ENCODE results near the gene PRKN. TPM values are rescaled to one million over a fixed set of nuclear protein-coding genes. Genes with fewer than 3 reads are reported as not detected.

PRKN gene
- total RNA-seq, 1 donor = 6.1 TPM

DNA sequence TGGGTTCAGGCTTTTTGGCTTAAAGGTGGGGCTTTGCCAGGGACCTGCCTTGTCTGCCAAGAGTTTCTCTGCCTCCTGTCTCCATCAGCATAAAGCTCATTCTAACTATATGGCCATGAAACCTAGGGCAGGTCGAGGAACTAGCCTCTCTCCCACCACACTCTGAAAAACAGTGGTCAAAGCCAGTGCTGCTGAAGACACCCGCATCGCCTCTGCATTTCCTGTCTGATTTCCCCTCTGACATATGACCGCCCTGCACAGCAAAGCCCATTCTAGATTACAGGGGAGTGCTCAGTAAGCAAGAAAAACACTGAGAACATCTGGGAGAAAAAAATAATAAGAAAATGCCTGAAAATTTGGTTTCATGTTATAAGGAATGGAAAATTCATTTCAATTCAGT, 573.6 kb downstream of the PRKN start:
- H3K27me3 ChIP-seq (ENCODE audit: insufficient read depth, low read length) = no peaks in the 10 kb centered on the region
- H3K4me3 ChIP-seq (ENCODE audit: low read length) = no peak overlapping the region
- no peaks in the 10 kb centered on the region for H3K9me3 ChIP-seq (ENCODE audit: low read depth, low read length)
- H3K4me1 ChIP-seq (ENCODE audit: insufficient read depth, low read length) = peaks cover 15% of the 10 kb centered on the region

DNA sequence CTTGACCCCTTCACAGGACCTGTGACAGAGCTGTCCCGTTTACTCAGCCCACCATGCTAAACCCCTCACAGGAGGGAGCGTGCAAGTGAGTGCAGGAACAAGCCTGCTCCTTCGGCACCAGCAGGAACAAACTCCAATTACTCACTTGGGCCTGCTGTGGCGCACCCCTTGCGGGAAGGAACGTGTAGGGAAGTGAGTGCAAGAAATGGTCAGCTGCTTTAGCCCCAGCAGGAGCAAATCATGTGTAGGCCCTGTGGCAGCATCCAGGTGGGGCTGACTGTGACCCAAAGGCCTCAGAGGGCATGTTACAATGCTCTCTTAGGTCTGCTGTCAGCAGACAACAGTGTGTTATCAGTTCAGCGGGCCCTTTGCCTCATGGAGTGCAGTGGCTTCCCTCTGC, 574.4 kb downstream of the PRKN start:
- Histone ChIP-seq H3K4me1 (ENCODE audit: insufficient read depth, low read length) (peaks cover 15% of the 10 kb centered on the region), H3K9me3 (ENCODE audit: low read depth, low read length) (no peaks in the 10 kb centered on the region), H3K27me3 (ENCODE audit: insufficient read depth, low read length) (no peaks in the 10 kb centered on the region), H3K4me3 (ENCODE audit: low read length) (no peak overlapping the region)

DNA sequence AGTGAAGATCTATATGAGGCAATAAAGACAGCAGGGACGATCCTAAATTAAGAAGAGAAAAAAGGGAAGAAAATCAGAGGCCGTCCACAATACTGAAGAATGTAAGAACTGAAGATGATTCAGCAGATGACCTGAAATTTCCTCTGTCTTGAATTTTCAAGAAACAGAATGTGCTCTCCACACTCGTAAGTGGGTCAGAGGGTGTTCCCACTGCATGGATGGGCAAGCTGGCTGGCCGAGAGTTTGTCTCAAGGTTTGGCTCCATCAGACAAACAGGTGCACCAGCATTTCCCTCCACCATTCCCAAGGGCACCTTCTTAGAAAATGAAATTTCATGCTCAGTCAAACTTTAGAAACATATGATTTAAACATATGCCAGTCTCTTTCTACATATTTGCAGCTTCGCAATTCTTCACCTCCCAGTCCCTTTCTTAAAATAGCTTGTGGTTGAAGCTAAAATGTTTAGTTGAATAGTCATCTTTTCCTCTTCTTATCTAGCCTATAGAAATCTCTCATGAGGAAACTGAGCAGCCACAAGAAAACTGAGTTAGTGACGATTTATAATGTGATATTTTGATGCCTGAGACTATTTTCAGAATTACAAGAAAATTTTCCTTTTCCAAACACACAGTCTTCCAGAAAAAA, 576.4 kb downstream of the PRKN start:
- Histone ChIP-seq H3K4me1 (ENCODE audit: insufficient read depth, low read length) (peaks cover 15% of the 10 kb centered on the region), H3K4me3 (ENCODE audit: low read length) (no peak overlapping the region), H3K9me3 (ENCODE audit: low read depth, low read length) (no peaks in the 10 kb centered on the region), H3K27me3 (ENCODE audit: insufficient read depth, low read length) (no peaks in the 10 kb centered on the region)

DNA sequence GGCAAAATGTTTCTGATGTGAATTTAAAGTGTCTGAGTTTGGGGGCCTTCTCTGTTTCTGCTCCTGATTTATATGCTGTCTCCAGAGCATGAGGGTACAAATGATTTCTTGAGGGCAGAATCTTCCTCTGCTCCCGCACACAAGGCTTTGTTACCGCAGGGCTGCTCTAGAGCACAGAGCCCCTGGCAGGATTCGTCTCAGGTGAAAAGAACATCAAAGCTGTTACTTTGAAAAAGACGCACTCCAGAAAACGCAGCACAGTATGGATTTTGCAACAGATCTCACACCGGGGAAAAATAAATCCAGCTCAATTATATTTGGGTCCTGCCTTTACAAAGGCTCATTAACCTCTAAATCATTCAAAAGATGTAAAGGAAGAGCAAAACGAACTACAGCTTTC, 577.3 kb downstream of the PRKN start:
- Histone ChIP-seq H3K4me3 (ENCODE audit: low read length) (no peak overlapping the region), H3K27me3 (ENCODE audit: insufficient read depth, low read length) (no peaks in the 10 kb centered on the region), H3K9me3 (ENCODE audit: low read depth, low read length) (no peaks in the 10 kb centered on the region), H3K4me1 (ENCODE audit: insufficient read depth, low read length) (peaks cover 15% of the 10 kb centered on the region)

DNA sequence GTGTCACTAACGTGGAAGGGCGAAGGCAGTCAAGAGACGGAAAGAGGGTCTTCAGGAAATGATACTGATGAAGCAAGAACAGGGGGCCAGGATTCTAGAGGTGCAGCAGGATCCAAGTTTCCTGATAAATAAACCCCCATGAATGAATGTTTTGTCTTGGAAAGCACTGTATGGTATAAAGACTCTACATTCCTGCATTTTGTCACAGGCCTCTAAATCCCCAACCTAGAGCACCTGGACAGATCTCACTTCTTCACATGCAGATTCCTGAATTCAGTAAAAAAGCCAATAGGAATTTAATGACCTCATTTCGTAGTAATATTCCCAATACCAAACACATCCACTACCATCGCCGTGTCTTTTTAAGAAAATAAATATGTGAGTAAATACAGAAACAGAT, 577.8 kb downstream of the PRKN start:
- Histone ChIP-seq H3K27me3 (ENCODE audit: insufficient read depth, low read length) (no peaks in the 10 kb centered on the region), H3K9me3 (ENCODE audit: low read depth, low read length) (no peaks in the 10 kb centered on the region), H3K4me3 (ENCODE audit: low read length) (no peak overlapping the region), H3K4me1 (ENCODE audit: insufficient read depth, low read length) (peaks cover 15% of the 10 kb centered on the region)

DNA sequence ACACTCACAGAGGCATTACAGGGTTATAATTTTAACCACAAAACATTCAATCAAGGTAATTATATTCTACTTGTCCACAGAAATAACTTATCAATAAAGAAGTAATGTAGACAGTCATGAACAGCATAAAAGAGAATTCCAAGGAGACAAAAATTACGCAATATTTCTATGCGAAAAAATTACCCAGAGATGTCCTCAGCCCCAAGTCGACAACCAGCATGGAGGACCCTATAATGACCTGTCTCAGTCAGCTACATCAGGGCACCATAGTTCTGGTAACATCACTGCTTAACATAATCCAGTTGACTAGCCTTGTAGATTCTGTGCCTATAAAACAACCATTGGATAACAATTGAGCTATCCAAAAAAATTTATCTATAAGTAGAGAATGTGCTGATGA, 579.8 kb downstream of the PRKN start:
- Histone ChIP-seq H3K4me1 (ENCODE audit: insufficient read depth, low read length) (peaks cover 15% of the 10 kb centered on the region), H3K4me3 (ENCODE audit: low read length) (no peak overlapping the region), H3K9me3 (ENCODE audit: low read depth, low read length) (no peaks in the 10 kb centered on the region), H3K27me3 (ENCODE audit: insufficient read depth, low read length) (no peaks in the 10 kb centered on the region)

DNA sequence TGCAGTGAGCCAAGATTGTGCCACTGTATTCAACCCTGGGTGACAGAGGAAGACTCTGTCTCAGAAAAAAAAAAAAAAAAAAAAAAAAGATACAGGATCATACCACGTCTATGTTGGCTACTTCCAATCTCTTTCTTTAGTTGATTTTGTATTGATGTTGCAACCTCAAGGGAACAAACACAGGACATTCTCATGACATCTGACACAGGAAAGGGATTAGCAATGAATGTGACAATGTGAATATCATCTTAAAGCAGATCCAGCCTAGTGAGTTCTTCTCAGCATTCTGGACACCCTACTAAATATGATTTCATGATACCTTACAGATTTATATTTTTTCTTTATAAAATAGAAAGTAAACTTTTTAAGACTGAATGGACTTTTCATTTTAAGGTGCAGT, 580.3 kb downstream of the PRKN start:
- Histone ChIP-seq H3K4me3 (ENCODE audit: low read length) (no peak overlapping the region), H3K9me3 (ENCODE audit: low read depth, low read length) (no peaks in the 10 kb centered on the region), H3K4me1 (ENCODE audit: insufficient read depth, low read length) (peaks cover 15% of the 10 kb centered on the region), H3K27me3 (ENCODE audit: insufficient read depth, low read length) (no peaks in the 10 kb centered on the region)

DNA sequence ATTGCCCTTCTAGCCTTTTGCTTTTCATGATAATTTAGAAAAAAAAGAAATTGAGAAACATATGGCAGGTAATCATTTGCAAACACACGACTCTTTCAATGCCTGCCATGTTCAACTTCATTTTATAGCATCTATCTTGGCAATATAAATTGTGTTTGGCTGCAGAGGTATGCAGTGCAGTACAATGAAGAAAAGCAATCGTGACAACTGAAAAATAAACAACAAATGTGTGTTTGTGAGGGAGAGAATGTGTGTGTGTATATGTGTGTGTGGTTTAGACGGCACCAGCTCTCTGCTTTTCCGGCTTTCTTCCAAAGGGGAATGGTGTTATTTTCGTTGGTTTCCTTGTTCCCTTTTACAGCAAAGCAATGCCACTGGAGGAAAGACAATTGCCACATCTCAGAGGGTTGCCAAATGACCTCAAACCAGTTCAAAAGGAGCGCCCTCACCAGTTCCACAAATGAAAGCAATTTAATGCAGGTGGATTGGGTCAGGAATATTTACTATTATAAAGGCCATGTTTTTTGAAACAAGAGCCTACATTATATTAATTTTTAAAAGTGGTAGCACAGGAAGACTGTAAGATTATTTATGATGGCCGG, 587.2 kb downstream of the PRKN start:
- Histone ChIP-seq H3K4me3 (ENCODE audit: low read length) (no peak overlapping the region), H3K4me1 (ENCODE audit: insufficient read depth, low read length) (no peaks in the 10 kb centered on the region), H3K27me3 (ENCODE audit: insufficient read depth, low read length) (no peaks in the 10 kb centered on the region), H3K9me3 (ENCODE audit: low read depth, low read length) (peaks cover 11% of the 10 kb centered on the region)

DNA sequence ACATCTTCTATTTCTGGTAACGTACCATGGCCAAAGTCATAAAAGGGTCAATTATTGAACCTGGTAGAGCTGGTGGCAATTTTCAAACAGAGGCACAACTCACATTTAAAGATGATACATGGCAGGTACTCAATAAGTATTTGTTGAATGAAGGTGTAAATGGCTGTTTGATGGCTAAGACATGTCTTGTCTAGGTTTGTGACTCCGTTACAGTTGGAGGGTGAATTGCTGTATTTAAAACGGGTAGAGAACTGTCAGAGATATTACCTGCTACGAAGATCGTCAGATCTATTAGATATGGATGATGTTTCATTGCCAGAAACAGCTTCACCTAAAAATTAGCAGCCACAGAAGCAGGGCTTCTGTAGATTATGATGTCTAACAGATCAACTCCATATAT, 601.9 kb downstream of the PRKN start:
- Histone ChIP-seq H3K27me3 (ENCODE audit: insufficient read depth, low read length) (no peaks in the 10 kb centered on the region), H3K9me3 (ENCODE audit: low read depth, low read length) (no peaks in the 10 kb centered on the region), H3K4me1 (ENCODE audit: insufficient read depth, low read length) (no peaks in the 10 kb centered on the region), H3K4me3 (ENCODE audit: low read length) (no peak overlapping the region)

DNA sequence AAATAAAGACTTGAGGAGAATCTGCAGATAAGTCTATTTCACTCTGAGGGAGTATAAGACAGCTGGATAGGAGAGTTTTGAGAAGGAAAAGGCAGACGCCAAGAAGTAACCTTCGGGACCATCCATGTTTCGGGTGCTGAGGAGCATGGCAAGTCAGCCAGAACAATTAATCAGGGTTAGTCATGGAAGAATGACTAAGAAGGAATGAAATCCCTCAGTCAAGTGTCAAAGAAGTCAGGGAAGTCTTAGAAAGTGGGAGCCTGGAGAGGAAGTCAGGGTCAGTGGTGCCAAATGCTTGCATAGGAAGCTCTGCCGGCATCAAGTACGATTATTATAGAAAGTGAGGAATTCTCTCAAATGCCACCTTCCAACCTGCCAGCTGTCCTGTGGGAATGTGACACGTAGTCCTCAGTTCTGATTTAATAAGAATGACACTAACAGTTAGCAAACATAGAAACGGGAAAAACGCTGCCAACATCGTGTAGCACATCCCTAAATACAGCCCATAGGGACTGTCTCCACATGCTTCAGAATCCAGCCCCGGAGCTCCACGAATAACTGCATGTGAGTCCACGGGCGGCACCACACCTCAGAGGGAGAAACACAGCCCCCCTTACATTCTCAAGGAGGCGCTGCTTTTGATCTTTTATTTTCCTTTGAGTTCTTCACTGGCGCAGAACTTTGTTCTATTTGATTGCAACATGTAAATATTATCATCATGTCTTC, 602.7 kb downstream of the PRKN start:
- Histone ChIP-seq H3K27me3 (ENCODE audit: insufficient read depth, low read length) (no peaks in the 10 kb centered on the region), H3K4me1 (ENCODE audit: insufficient read depth, low read length) (peaks cover 4% of the 10 kb centered on the region), H3K9me3 (ENCODE audit: low read depth, low read length) (no peaks in the 10 kb centered on the region), H3K4me3 (ENCODE audit: low read length) (no peak overlapping the region)

DNA sequence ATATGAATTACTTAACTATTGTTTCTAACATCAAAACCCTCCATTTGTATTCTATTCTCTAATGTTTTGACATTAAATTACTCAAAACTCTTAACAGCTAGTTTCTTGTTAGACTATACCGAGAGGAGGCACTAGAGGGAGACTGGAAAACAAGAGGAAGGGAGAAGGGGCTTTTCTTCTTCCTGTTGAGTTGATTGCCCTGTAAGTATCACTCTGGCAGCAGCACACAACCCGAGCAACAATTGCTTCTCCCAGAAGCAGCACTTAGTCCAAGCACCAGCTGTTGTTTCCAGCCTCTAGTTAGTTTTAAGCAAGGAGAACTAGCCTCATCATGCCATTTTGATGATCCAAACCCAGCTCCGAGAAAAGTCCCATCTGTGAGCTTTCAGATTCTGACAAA, 603.8 kb downstream of the PRKN start:
- H3K4me1 ChIP-seq (ENCODE audit: insufficient read depth, low read length) = peaks cover 13% of the 10 kb centered on the region
- H3K4me3 ChIP-seq (ENCODE audit: low read length) = no peak overlapping the region
- H3K9me3 ChIP-seq (ENCODE audit: low read depth, low read length) = no peaks in the 10 kb centered on the region

DNA sequence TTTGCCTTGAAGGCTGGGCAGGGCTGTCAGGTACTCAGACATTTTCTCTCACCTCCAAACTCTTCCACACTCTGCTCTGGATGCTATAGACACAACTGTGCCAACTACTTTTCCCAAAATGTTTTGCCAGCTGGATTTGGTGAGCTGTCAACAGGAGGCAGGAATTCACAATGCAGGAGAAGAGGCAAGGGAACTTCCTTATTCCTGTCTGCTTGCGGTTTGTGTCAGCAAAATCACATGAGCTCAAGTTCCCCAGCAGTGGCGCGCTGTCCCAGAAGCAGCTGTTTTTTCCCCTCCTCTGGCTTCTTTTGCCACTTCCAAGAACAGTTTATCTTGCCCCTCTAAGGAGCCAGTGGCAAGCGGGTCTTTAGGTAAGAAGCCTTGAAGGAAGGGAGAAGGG, 608.2 kb downstream of the PRKN start:
- peaks cover 13% of the 10 kb centered on the region for H3K4me1 ChIP-seq (ENCODE audit: insufficient read depth, low read length)

More for the DNA sequence above, 603.8 kb downstream of the PRKN start:
- no peaks in the 10 kb centered on the region for H3K27me3 ChIP-seq (ENCODE audit: insufficient read depth, low read length)

DNA sequence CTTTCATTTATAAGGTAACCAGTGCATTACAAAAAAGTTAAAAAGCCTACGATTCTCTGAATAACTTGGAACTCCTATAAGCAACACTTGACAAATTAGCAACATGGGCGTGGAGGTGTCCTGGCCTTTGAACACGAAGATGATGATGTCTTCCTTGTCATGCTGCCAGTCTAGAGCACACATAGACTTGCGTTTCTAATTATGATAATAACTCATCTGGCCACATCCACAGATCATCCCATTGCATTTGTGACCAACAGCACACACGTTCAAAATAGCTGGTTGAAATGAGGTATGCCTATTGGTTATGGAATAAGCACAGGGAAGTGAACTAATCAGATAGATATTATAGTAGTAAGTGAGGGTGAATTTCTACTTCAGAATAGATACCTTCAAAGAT, 608.9 kb downstream of the PRKN start:
- H3K4me3 ChIP-seq (ENCODE audit: low read length) = no peak overlapping the region
- H3K4me1 ChIP-seq (ENCODE audit: insufficient read depth, low read length) = peaks cover 13% of the 10 kb centered on the region
- no peaks in the 10 kb centered on the region for H3K27me3 ChIP-seq (ENCODE audit: insufficient read depth, low read length)
- no peaks in the 10 kb centered on the region for H3K9me3 ChIP-seq (ENCODE audit: low read depth, low read length)

More for the DNA sequence above, 608.2 kb downstream of the PRKN start:
- no peaks in the 10 kb centered on the region for H3K27me3 ChIP-seq (ENCODE audit: insufficient read depth, low read length)
- H3K4me3 ChIP-seq (ENCODE audit: low read length) = no peak overlapping the region
- H3K9me3 ChIP-seq (ENCODE audit: low read depth, low read length) = no peaks in the 10 kb centered on the region

DNA sequence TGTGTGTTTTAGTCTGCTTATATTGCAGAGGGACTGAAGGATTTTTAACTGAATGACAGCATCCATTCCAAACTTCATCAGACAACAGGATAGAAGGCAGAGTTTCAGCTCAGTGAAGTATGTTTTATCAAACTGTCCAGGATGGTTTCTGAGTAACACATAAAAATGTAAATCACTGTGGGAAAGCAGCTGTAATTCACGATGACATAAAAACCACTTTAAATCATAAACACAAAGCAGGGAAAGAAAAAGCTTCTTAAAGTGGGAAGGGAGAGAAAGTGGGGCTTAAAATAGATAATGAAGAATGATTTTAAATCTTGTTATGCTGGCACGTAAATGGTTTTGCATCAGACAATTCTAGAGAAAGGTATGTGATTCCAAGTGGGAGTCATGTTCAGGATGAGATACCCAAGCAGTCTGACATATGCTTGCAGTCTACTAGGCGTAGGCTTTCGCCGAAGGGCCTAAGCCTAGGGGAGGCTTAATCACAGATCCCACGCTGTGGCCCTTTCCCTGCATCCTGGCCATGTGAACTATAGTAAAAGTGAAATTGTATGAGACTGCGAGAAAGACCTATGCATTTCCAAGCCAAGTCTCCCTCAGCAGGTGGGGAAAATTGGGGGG, 610.6 kb downstream of the PRKN start:
- Histone ChIP-seq H3K4me1 (ENCODE audit: insufficient read depth, low read length) (peaks cover 13% of the 10 kb centered on the region), H3K4me3 (ENCODE audit: low read length) (no peak overlapping the region), H3K9me3 (ENCODE audit: low read depth, low read length) (no peaks in the 10 kb centered on the region), H3K27me3 (ENCODE audit: insufficient read depth, low read length) (no peaks in the 10 kb centered on the region)

DNA sequence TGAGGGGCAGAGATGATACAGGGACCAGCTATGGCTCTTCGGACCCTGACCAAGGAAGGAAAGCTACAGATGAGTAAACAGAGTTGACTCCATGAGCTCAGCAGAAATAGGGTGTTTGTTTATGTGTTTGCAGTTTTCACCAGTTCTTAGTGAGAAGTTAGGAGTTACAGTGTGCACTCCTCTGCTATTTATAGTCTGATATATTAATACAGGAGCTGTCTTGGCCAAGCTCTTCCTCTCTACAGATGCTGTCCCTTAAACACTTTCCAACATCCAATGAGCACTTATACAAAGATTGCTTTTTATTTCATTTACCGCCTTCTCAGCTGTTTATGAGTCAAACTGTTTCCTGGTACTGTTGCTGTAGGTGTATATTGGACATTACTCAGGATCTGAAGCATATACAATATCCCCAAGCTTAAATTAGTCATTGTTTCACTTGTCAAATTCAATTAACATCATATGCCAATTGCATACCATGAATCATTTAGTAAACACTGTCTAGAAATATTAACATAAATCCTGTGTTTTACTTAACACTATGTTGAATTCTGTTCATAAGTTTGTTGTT, 618.0 kb downstream of the PRKN start:
- Histone ChIP-seq H3K4me1 (ENCODE audit: insufficient read depth, low read length) (no peaks in the 10 kb centered on the region), H3K9me3 (ENCODE audit: low read depth, low read length) (no peaks in the 10 kb centered on the region), H3K27me3 (ENCODE audit: insufficient read depth, low read length) (no peaks in the 10 kb centered on the region), H3K4me3 (ENCODE audit: low read length) (no peak overlapping the region)
